GM20431 (cell line): ENCODE measurements around the gene EIF4G3.
"Not testable (repeated sequence)": the region's sequence is repeated elsewhere in the genome, so short reads cannot be mapped to it uniquely, and the experiment has no call there.

Source experiments
- in situ Hi-C: fragments of 300-500 bp; cut with MseI, MboI; formaldehyde crosslinking; loops from one replicate; pipeline ENCODE4 v1.15.0; 2020; ENCODE audit warnings: low sequenced_read_pairs; ENCODE audit not compliant: unreplicated experiment

EIF4G3 gene

GRCh38 chr1:21188235-21188634 is 11.5 kb upstream of the EIF4G3 start:
- in situ Hi-C loops: no loop called here

- in situ Hi-C loops: no loop called here
These were observed 8.6 kb upstream of the EIF4G3 start for GRCh38 chr1:21185221-21185731.

GRCh38 chr1:21184276-21184675 is 7.6 kb upstream of the EIF4G3 start:
- in situ Hi-C loops: no loop called here

GRCh38 chr1:21182181-21182731 is 5.6 kb upstream of the EIF4G3 start:
- in situ Hi-C loops: no loop called here

- in situ Hi-C loops: not testable (repeated sequence)
These were observed 1.6 kb upstream of the EIF4G3 start for GRCh38 chr1:21178271-21178670.

GRCh38 chr1:21175670-21176581 is 771 bp downstream of the EIF4G3 start:
- in situ Hi-C loops: no loop called here

- in situ Hi-C loops: no loop called here
These were observed 1.4 kb downstream of the EIF4G3 start for GRCh38 chr1:21175324-21175669.

- in situ Hi-C loops: no loop called here
These were observed 1.9 kb downstream of the EIF4G3 start for GRCh38 chr1:21174654-21175323.

GRCh38 chr1:21174230-21174629 is 2.5 kb downstream of the EIF4G3 start:
- in situ Hi-C loops: no loop called here

GRCh38 chr1:21173096-21173495 is 3.6 kb downstream of the EIF4G3 start:
- in situ Hi-C loops: not testable (repeated sequence)

GRCh38 chr1:21170837-21171236 is 5.9 kb downstream of the EIF4G3 start:
- in situ Hi-C loops: not testable (repeated sequence)

- in situ Hi-C loops: no loop called here
These were observed 8.3 kb downstream of the EIF4G3 start for GRCh38 chr1:21168444-21168843.

GRCh38 chr1:21165646-21166045 is 11.1 kb downstream of the EIF4G3 start:
- in situ Hi-C loops: no loop called here

- in situ Hi-C loops: no loop called here
These were observed 11.6 kb downstream of the EIF4G3 start for GRCh38 chr1:21165076-21165475.

GRCh38 chr1:21164266-21164665 is 12.4 kb downstream of the EIF4G3 start:
- in situ Hi-C loops: no loop called here

- in situ Hi-C loops: no loop called here
These were observed 13.8 kb downstream of the EIF4G3 start for GRCh38 chr1:21162740-21163464.

GRCh38 chr1:21161842-21162241 is 14.9 kb downstream of the EIF4G3 start:
- in situ Hi-C loops: no loop called here

- in situ Hi-C loops: no loop called here
These were observed 16.4 kb downstream of the EIF4G3 start for GRCh38 chr1:21160263-21160796.

GRCh38 chr1:21157868-21158267 is 18.8 kb downstream of the EIF4G3 start:
- in situ Hi-C loops: no loop called here

GRCh38 chr1:21157054-21157453 is 19.6 kb downstream of the EIF4G3 start:
- in situ Hi-C loops: no loop called here
